Measurements from ENCODE around the gene ALS2.

GRCh38 chr2:201734111-201734510 lies 46.6 kb downstream of the ALS2 start:
- TF ChIP-seq CTCF (IDR thresholded peaks at IDR 0.05) = no peak
- TF ChIP-seq POLR2A (IDR thresholded peaks at IDR 0.05) = no peak
